SU-DHL-6 (cell line): Measurements from ENCODE around the gene TARBP2.

Experiments used
- H2AFZ ChIP-seq: fragments of 200-600 bp; sonication (generic); 2 replicates; pipeline ENCODE4 v1.6.1; 2014; ENCODE audit warnings: low read depth, mild to moderate bottlenecking, moderate library complexity, mixed read lengths, antibody characterized with exemption, low read length; ENCODE audit not compliant: severe bottlenecking
- H3F3A ChIP-seq: fragments of 200-600 bp; shearing (Covaris generic); 2 replicates; pipeline ENCODE4 v1.6.0; 2016; ENCODE audit warnings: antibody characterized with exemption, mild to moderate bottlenecking; ENCODE audit not compliant: insufficient read depth
- H3K27ac ChIP-seq: fragments of 200-600 bp; sonication (generic); 2 replicates; pipeline ENCODE4 v1.5.1; 2016; ENCODE audit warnings: low read depth, mild to moderate bottlenecking, low read length, moderate library complexity, mixed read lengths
- H3K27me3 ChIP-seq: fragments of 200-600 bp; sonication (generic), shearing (Covaris generic); 2 replicates; pipeline ENCODE4 v1.6.0; 2014; ENCODE audit warnings: mild to moderate bottlenecking, low read length
- H3K36me3 ChIP-seq: fragments of 200-600 bp; sonication (generic); 2 replicates; pipeline ENCODE4 v1.6.1; 2014; ENCODE audit warnings: mild to moderate bottlenecking, low read length, mixed read lengths
- H3K4me2 ChIP-seq: fragments of 300-600, 200-600 bp; shearing (Covaris generic), sonication (generic); 2 replicates; pipeline ENCODE4 v1.6.0; 2014; ENCODE audit warnings: low read length, low read depth, mild to moderate bottlenecking; ENCODE audit not compliant: poor library complexity, severe bottlenecking
- H3K4me3 ChIP-seq: fragments of 200-600 bp; sonication (generic); 2 replicates; pipeline ENCODE4 v1.5.1; 2014; ENCODE audit warnings: antibody characterized with exemption, low read length, mild to moderate bottlenecking, mixed read lengths; ENCODE audit not compliant: insufficient read depth, poor library complexity, severe bottlenecking
- H3K79me2 ChIP-seq: fragments of 200-600 bp; sonication (generic); 2 replicates; pipeline ENCODE4 v1.6.1; 2014; ENCODE audit warnings: mild to moderate bottlenecking, low read length, moderate library complexity; ENCODE audit not compliant: insufficient read depth
- H3K9ac ChIP-seq: fragments of 200-600 bp; sonication (generic); 2 replicates; pipeline ENCODE4 v1.7.0; 2014; ENCODE audit warnings: mild to moderate bottlenecking, low read length
- H3K9me2 ChIP-seq: fragments of 200-600 bp; sonication (generic); replicated peaks from 2 replicates; pipeline ENCODE4 v1.6.1; 2014; ENCODE audit warnings: low read length; ENCODE audit not compliant: insufficient read depth
- H3K9me3 ChIP-seq: fragments of 200-600 bp; sonication (generic); 2 replicates; pipeline ENCODE4 v1.6.1; 2014; ENCODE audit warnings: low read length, mixed read lengths; ENCODE audit not compliant: insufficient read depth
- H4K20me1 ChIP-seq: fragments of 200-600 bp; sonication (generic); 2 replicates; pipeline ENCODE4 v1.6.1; 2014; ENCODE audit warnings: low read depth, mild to moderate bottlenecking, antibody characterized with exemption, low read length, moderate library complexity, mixed read lengths
- EZH2phosphoT487 ChIP-seq: fragments of 200-600 bp; sonication (generic), shearing (Covaris generic); conservative IDR thresholded peaks from 2 replicates; pipeline ENCODE4 v1.6.1; 2018; ENCODE audit warnings: mild to moderate bottlenecking, antibody characterized with exemption, low read length, moderate library complexity, mixed read lengths
- TF ChIP-seq, protein P1 (sequence below): fragments of 200-600 bp; sonication (generic); IDR thresholded peaks from one replicate; pipeline ENCODE4 v1.5.1; 2017; ENCODE audit warnings: antibody characterized with exemption, mild to moderate bottlenecking, low read length, moderate library complexity; ENCODE audit not compliant: insufficient read depth, poor library complexity, severe bottlenecking

TARBP2 gene

DNA sequence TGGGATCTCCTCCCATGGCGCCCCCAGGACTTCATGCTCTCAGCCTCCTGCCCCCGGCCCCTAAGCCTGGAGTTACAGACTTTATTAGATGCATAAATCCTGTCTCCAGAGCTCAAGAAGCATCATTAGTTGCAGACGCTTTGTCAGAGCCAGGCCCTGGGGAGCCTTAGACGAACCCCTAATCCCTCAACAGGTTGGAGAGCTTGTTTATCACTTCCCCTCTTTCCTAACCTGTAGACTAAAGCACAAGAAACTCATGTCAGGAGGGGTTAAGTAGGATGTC, 6.5 kb downstream of the TARBP2 start:
- H3K4me3 ChIP-seq, result no peak overlapping the region
- no peak overlapping the region for H3K27ac ChIP-seq
- TF ChIP-seq EZH2phosphoT487, result no peak
- TF ChIP-seq, protein P1, sequence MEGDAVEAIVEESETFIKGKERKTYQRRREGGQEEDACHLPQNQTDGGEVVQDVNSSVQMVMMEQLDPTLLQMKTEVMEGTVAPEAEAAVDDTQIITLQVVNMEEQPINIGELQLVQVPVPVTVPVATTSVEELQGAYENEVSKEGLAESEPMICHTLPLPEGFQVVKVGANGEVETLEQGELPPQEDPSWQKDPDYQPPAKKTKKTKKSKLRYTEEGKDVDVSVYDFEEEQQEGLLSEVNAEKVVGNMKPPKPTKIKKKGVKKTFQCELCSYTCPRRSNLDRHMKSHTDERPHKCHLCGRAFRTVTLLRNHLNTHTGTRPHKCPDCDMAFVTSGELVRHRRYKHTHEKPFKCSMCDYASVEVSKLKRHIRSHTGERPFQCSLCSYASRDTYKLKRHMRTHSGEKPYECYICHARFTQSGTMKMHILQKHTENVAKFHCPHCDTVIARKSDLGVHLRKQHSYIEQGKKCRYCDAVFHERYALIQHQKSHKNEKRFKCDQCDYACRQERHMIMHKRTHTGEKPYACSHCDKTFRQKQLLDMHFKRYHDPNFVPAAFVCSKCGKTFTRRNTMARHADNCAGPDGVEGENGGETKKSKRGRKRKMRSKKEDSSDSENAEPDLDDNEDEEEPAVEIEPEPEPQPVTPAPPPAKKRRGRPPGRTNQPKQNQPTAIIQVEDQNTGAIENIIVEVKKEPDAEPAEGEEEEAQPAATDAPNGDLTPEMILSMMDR, result no peak
- H4K20me1 ChIP-seq, result no peaks in the 10 kb centered on the region
- no peak overlapping the region for H2AFZ ChIP-seq
- no peaks in the 10 kb centered on the region for H3K36me3 ChIP-seq
- no peaks in the 10 kb centered on the region for H3K27me3 ChIP-seq
- no peaks in the 10 kb centered on the region for H3F3A ChIP-seq
- H3K4me2 ChIP-seq, result no peak overlapping the region
- no peak overlapping the region for H3K9ac ChIP-seq
- no peaks in the 10 kb centered on the region for H3K9me3 ChIP-seq
- H3K79me2 ChIP-seq, result peaks cover 1% of the 10 kb centered on the region
- no peaks in the 10 kb centered on the region for H3K9me2 ChIP-seq

DNA sequence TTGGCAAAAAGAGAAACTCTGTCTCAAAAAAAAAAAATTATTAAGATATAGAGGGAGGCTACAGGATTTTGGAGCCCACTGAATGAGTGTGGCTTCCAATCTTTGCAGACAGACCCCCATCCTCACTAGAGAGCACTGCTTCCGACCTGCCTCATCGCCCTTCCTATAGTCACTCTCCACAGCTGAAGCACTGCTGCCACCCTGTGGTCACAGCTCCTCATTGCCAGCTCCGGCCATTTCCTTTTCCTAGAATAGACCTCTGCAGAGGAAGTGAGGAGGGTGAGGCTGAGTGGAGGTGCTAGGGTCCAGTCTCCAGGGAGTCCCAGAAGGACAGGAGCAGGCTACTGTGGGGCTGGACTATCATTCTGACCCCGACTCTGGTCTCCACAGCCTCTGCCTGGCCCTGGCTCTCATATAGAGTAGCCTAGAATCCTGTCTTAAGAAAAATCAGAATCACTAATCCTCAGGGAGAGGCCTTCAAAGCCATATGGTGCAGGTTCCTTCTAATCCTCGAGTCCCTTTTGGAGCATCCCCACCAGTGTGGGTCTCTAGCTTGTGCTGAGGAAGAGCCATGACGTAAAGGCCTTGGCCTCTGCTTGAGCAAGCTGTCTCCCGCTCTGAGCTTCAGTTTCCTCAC, 7.6 kb downstream of the TARBP2 start:
- Histone ChIP-seq H3K27me3 (no peaks in the 10 kb centered on the region), H2AFZ (no peak overlapping the region), H3K9ac (no peak overlapping the region), H3F3A (no peaks in the 10 kb centered on the region), H3K79me2 (no peaks in the 10 kb centered on the region), H3K36me3 (no peaks in the 10 kb centered on the region), H3K9me3 (no peaks in the 10 kb centered on the region), H3K4me3 (no peak overlapping the region), H3K4me2 (no peak overlapping the region), H3K9me2 (no peaks in the 10 kb centered on the region), H4K20me1 (no peaks in the 10 kb centered on the region), H3K27ac (no peak overlapping the region)
- no peak for TF ChIP-seq EZH2phosphoT487
- TF ChIP-seq, protein P1, result peak; percentile 96

DNA sequence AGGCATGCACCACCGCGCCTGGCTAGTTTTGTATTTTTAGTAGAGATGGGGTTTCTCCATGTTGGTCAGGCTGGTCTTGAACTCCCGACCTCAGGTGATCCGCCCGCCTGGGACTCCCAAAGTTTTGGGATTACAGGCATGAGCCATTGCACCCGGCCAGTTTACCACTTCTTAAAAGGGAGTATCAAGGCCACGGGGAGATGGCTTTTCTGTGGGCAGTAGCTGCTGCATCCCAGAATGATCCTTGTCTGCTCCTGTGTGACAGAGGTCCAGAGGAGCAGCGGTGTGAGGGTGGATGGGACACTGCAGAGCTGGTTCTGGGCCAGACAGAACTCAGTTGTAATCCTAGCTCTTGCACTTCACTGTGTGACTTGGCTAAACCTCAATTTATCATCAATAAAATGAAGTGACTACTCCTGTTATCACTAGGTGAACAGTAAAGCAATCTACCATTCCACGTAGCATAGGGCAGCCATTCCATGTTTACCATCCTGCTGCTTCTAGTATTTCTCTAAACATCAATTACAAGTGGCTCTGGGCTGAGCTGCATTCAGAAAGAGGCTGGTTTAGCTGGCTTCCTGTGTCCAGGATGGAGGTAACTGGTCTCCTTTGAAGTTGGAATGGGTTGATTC, 9.2 kb downstream of the TARBP2 start:
- Histone ChIP-seq H3F3A (no peaks in the 10 kb centered on the region), H3K79me2 (no peaks in the 10 kb centered on the region), H2AFZ (no peak overlapping the region), H3K36me3 (no peaks in the 10 kb centered on the region), H3K9me3 (no peaks in the 10 kb centered on the region), H3K9ac (no peak overlapping the region), H3K4me2 (no peak overlapping the region), H3K4me3 (no peak overlapping the region), H3K9me2 (no peaks in the 10 kb centered on the region), H4K20me1 (no peaks in the 10 kb centered on the region), H3K27me3 (no peaks in the 10 kb centered on the region), H3K27ac (no peak overlapping the region)
- no peak for TF ChIP-seq EZH2phosphoT487
- TF ChIP-seq, protein P1, result no peak
